Measurements from ENCODE around the gene ADGRV1.

GRCh38 chr5:91142386-91142785 lies 583.8 kb downstream of the ADGRV1 start:
- no peak for TF ChIP-seq CTCF (IDR thresholded peaks at IDR 0.05; ENCODE audit: insufficient read depth, low read length, poor library complexity, severe bottlenecking)
- TF ChIP-seq EZH2phosphoT487 (conservative IDR thresholded peaks at IDR 0.05; ENCODE audit: low read length), result no peak

Data from SU-DHL-6 (cell line).